Activated T-helper 2 cell treated with anti-CD3 and anti-CD28 coated beads, Interferon-gamma antibody, Interleukin-2, Interleukin-4, amounts not matched to agents 10 μg/mL and 5 μg/mL and 100 μg/mL, durations not matched to agents 14 hours and 24 hours and 36 hours (primary cell): ENCODE measurements around the gene PTPN6. TPM values are rescaled to one million over a fixed set of nuclear protein-coding genes. Genes with fewer than 3 reads are reported as not detected.
A peak's percentile ranks its signal among the peaks of the same experiment; 100 is the strongest.

Source experiments
- DNase-seq: peaks from one replicate; pipeline ENCODE4 v3.0.0; 2021; ENCODE audit warnings: low spot score
- H3K27ac Mint-ChIP-seq: one replicate; pipeline ENCODE4 v1.8.0; 2021; ENCODE audit warnings: mixed read lengths
- H3K27me3 Mint-ChIP-seq: one replicate; pipeline ENCODE4 v1.8.0; 2021; ENCODE audit warnings: low read depth, mixed read lengths
- H3K36me3 Mint-ChIP-seq: one replicate; pipeline ENCODE4 v1.8.0; 2021; ENCODE audit warnings: low read depth, mixed read lengths
- H3K4me1 Mint-ChIP-seq: one replicate; pipeline ENCODE4 v1.8.0; 2021; ENCODE audit warnings: low read depth, mixed read lengths
- H3K4me3 Mint-ChIP-seq: one replicate; pipeline ENCODE4 v1.8.0; 2021; ENCODE audit warnings: low read depth, mild to moderate bottlenecking, moderate library complexity, mixed read lengths
- H3K9me3 Mint-ChIP-seq: one replicate; pipeline ENCODE4 v1.8.0; 2021; ENCODE audit warnings: mixed read lengths
- intact Hi-C: fragments of 100-400 bp; cut with micrococcal nuclease; formaldehyde crosslinking; loops from one replicate; pipeline ENCODE4 v1.15.1; 2023
- total RNA-seq: library from RNA; stranded (reverse); gene quantifications from 2 replicates; pipeline ENCODE4 v1.2.3, GENCODE V29; 2022

PTPN6 gene
- total RNA-seq, 1 donor from 2014 or later = 250 TPM

- peaks cover 85% of the 10 kb centered on the region for H3K36me3 Mint-ChIP-seq
- peak overlapping the region; percentile 97 for H3K27ac Mint-ChIP-seq
- H3K4me1 Mint-ChIP-seq = peaks cover 78% of the 10 kb centered on the region
- H3K4me3 Mint-ChIP-seq = peak overlapping the region; percentile 88
- H3K9me3 Mint-ChIP-seq = no peaks in the 10 kb centered on the region
- DNase-seq = no peak
- H3K27me3 Mint-ChIP-seq = no peaks in the 10 kb centered on the region
- intact Hi-C loops = no loop called here
Measured at GRCh38 chr12:6957741-6958608, 6.8 kb downstream of the PTPN6 start.

- Mint-ChIP-seq H3K27me3 (no peaks in the 10 kb centered on the region), H3K4me1 (peaks cover 73% of the 10 kb centered on the region), H3K4me3 (peak overlapping the region; percentile 88), H3K9me3 (no peaks in the 10 kb centered on the region), H3K27ac (peak overlapping the region; percentile 97), H3K36me3 (peaks cover 78% of the 10 kb centered on the region)
- intact Hi-C loops = no loop called here
- DNase-seq = no peak
Measured at GRCh38 chr12:6958609-6959057, 7.5 kb downstream of the PTPN6 start.

DNA sequence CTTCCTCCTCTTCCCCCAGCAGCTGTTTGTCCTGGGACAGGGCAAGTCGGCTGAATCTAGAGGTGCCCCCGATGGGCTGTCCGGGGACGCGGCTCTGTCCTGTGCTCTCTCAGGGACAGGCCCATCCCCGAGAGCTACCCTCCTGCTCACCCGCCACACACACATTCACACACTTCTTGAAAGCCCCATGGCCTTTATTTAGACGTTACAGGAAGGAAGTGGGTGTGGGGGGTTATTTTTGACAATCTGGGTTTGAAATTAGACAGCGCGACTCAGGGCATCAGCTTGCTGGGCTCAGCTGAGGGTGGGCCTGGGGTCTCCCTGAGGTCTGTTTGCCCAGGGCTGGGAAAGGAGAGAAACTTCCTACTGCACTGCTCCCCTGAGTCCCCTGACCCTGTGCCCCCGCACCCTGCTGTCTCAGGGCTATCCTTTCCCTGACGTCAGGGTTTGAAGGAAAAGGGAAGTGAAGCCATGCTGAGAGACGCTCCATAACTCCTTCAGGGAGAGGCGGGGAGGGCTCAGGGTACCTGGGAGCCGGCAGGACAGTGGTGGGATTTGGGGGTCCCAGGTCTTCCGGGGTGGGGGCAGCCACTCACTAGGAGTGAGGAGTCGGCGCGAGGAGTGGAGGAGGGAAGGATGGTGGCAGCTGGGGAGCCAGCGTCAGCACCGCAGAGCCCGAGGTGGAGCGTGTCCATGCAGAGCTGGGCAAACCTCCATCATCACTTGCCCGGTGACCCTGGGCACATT, 8.1 kb downstream of the PTPN6 start:
- Mint-ChIP-seq H3K27ac (peak overlapping the region; percentile 97), H3K36me3 (peaks cover 72% of the 10 kb centered on the region), H3K4me1 (peaks cover 69% of the 10 kb centered on the region)

DNA sequence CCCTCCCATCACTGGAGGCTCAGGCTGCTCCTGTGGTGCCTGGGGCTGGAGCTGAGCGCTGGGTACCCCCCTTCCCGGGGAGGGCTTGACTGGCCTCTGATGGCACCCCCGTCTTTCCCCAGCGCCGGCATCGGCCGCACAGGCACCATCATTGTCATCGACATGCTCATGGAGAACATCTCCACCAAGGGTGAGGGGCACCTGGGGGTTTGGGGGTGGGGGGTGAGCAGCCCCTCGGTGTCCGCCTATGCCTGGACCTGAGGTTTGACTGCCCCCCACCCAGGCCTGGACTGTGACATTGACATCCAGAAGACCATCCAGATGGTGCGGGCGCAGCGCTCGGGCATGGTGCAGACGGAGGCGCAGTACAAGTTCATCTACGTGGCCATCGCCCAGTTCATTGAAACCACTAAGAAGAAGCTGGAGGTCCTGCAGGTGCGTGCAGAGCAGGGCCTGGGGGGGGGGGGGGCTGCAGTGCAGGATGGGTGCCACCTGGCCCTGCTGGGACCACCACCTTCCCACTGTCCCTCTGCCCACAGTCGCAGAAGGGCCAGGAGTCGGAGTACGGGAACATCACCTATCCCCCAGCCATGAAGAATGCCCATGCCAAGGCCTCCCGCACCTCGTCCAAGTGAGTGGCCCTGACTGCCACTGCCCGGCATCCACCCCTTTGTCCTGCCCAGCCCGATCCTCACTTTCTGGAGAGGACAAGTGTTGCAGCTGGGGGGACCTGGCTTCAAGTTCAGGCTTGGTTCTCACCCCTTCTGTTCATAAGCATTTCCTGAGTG, 8.8 kb downstream of the PTPN6 start:
- H3K4me3 Mint-ChIP-seq = peak overlapping the region; percentile 88
- DNase-seq = no peak
- peak overlapping the region; percentile 97 for H3K27ac Mint-ChIP-seq
- peaks cover 65% of the 10 kb centered on the region for H3K4me1 Mint-ChIP-seq
- no peaks in the 10 kb centered on the region for H3K27me3 Mint-ChIP-seq
- intact Hi-C loops = no loop called here
- H3K9me3 Mint-ChIP-seq = no peaks in the 10 kb centered on the region
- H3K36me3 Mint-ChIP-seq = peaks cover 68% of the 10 kb centered on the region

More for the DNA sequence above, 8.1 kb downstream of the PTPN6 start:
- Mint-ChIP-seq H3K4me3 (peak overlapping the region; percentile 88), H3K27me3 (no peaks in the 10 kb centered on the region), H3K9me3 (no peaks in the 10 kb centered on the region)
- intact Hi-C loops = no loop called here
- DNase-seq = peak; percentile 68

- intact Hi-C loops = loop anchor here (1.0 kb wide), 3 partner anchors 7 to 16 kb away; partner anchors contain the start of genes C12orf57, EMG1 and PHB2
Measured at GRCh38 chr12:6960593-6961277, 9.6 kb downstream of the PTPN6 start.

GRCh38 chr12:6961278-6961694, 10.1 kb downstream of the PTPN6 start:
- H3K27me3 Mint-ChIP-seq = no peaks in the 10 kb centered on the region
- intact Hi-C loops = loop anchor here (1.0 kb wide), 3 partner anchors 8 to 17 kb away; partner anchors contain the start of genes C12orf57, EMG1 and PHB2
- peak overlapping the region; percentile 97 for H3K27ac Mint-ChIP-seq
- DNase-seq = peak; percentile 78
- H3K4me3 Mint-ChIP-seq = peak overlapping the region; percentile 64
- H3K9me3 Mint-ChIP-seq = no peaks in the 10 kb centered on the region
- peaks cover 66% of the 10 kb centered on the region for H3K4me1 Mint-ChIP-seq
- H3K36me3 Mint-ChIP-seq = peaks cover 68% of the 10 kb centered on the region

More at GRCh38 chr12:6960593-6961277, 9.6 kb downstream of the PTPN6 start:
- peak; percentile 37 for DNase-seq
- H3K27ac Mint-ChIP-seq = peak overlapping the region; percentile 97
- H3K27me3 Mint-ChIP-seq = no peaks in the 10 kb centered on the region
- no peaks in the 10 kb centered on the region for H3K9me3 Mint-ChIP-seq
- peaks cover 68% of the 10 kb centered on the region for H3K36me3 Mint-ChIP-seq
- peak overlapping the region; percentile 64 for H3K4me3 Mint-ChIP-seq
- peaks cover 68% of the 10 kb centered on the region for H3K4me1 Mint-ChIP-seq

DNA sequence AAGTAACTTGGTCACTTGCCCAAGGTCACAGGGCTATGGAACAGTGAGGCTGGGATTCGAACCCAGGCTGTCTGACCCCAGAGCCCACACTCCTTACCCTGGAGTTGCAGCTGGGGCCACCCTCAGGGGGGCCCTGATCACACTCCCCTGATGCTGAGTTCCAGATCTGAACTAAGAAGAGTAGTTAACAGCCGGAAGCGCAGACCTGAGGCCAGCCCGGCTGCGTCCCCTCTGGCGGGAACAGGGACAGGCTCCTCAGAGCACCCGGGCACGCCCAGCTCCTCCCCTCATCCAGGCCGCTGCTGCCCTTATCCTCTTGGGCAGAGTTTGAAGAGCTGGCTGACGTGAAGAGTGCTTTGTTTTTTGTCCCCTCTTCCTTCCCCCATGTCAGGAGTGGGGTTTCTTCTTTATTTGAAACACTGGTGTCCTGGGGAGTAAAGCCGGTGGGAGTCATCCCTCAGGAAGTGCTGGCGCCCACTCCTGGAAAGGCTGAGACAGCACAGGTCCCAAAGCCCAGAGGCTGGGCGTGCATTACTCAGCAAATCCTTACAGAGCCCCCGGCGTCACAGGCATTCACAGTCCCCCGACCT, 10.6 kb downstream of the PTPN6 start:
- Mint-ChIP-seq H3K27me3 (no peaks in the 10 kb centered on the region), H3K4me1 (peaks cover 63% of the 10 kb centered on the region), H3K4me3 (peak overlapping the region; percentile 64), H3K36me3 (peaks cover 68% of the 10 kb centered on the region), H3K27ac (peak overlapping the region; percentile 97), H3K9me3 (no peaks in the 10 kb centered on the region)
- no peak for DNase-seq
- intact Hi-C loops = loop anchor here (1.0 kb wide), 3 partner anchors 8 to 17 kb away; partner anchors contain the start of genes C12orf57, EMG1 and PHB2

DNA sequence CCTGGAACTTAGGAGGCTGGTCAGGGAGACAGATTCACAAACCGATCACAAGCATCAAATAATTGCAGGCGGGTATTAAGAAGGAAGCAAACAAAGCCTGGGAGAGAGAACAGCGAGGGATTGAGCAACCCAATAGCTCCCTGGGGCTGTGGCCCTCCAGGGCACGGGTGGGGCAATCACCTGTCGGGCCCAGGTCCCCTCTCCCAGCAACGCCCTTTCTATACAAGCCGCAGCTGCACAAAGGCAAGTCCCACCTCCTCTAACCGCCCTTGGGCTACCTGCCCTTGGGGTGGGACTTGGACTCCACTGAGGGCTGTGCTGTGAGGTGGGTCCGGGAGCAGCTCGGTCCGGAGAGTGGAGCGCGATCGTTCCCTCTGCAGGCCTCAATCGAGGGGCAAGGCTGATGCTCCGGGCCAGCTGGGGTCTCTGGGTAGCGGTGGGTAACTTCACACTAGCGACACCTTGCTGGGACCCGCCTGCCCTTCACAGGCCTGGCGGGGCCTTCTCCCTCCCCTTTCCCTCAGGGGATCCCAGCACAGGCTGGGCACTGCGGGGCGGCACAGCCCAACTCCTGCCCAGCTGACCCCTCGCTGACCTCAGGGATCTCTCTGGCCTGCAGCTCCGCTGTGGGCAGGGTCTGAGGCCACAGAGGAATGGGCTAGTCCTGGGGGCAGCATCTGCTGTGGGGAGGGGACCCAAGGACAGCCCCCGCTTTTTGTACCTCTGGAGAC, 11.3 kb downstream of the PTPN6 start:
- Mint-ChIP-seq H3K4me3 (peak overlapping the region; percentile 64), H3K9me3 (no peaks in the 10 kb centered on the region), H3K36me3 (peaks cover 68% of the 10 kb centered on the region), H3K27me3 (no peaks in the 10 kb centered on the region), H3K4me1 (peaks cover 58% of the 10 kb centered on the region), H3K27ac (peak overlapping the region; percentile 97)
- DNase-seq = peak; percentile 11
- intact Hi-C loops = no loop called here

- H3K27me3 Mint-ChIP-seq = no peaks in the 10 kb centered on the region
- peaks cover 68% of the 10 kb centered on the region for H3K36me3 Mint-ChIP-seq
- no peak overlapping the region for H3K4me3 Mint-ChIP-seq
- H3K27ac Mint-ChIP-seq = peak overlapping the region; percentile 97
- intact Hi-C loops = no loop called here
- peaks cover 51% of the 10 kb centered on the region for H3K4me1 Mint-ChIP-seq
- H3K9me3 Mint-ChIP-seq = no peaks in the 10 kb centered on the region
- DNase-seq = no peak
Measured at GRCh38 chr12:6963016-6963731, 12.0 kb downstream of the PTPN6 start.

DNA sequence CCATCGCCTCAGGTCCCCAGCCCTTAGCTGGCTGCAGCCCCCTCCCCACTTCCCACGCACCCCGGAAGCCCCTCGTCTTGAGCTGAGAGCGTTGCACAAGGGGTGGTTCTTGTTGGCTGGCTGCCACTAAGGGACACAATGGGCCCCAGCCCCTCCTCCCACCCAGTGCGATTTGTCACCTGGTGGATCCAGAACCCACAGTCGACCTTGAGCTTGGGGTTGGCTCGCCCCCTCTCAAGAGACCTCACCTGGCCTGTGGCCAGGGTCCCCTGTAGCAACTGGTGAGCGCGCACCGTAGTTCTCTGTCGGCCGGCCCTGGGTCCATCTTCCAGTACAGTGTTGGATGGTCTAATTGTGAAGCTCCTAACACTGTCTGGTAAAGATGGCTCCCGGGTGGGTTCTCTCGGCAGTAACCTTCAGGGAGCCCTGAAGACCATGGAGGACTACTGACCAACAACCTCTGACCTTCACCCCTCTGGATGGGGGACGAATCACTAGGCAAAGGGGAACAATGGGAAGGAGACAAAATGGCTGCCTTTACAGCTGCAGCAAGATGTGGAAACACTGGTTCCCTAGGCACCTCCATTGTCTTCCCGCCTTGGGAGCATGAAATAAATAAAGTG, 12.7 kb downstream of the PTPN6 start:
- Mint-ChIP-seq H3K9me3 (no peaks in the 10 kb centered on the region), H3K4me1 (peaks cover 48% of the 10 kb centered on the region), H3K27ac (peak overlapping the region; percentile 75), H3K27me3 (no peaks in the 10 kb centered on the region), H3K4me3 (no peak overlapping the region), H3K36me3 (peaks cover 68% of the 10 kb centered on the region)
- DNase-seq = no peak
- intact Hi-C loops = loop anchor here (2.0 kb wide), 1 partner anchor 39 kb away; no protein-coding TSS in a partner anchor
